Breast epithelium (tissue), 4 donors: Measurements from ENCODE around the gene GPR176. TPM values are rescaled to one million over a fixed set of nuclear protein-coding genes. Genes with fewer than 3 reads are reported as not detected.

ENCODE experiments used
- DNase-seq, 2 donors: peaks; one replicate each; pipeline ENCODE4 v3.0.0-alpha.2; 2019; ENCODE audit warnings: low spot score in 2 of 2
- H3K27ac ChIP-seq, 2 donors: fragments of 200-600 bp; sonication (generic) in 1 of 2; one replicate each; pipeline ENCODE4 v1.5.1; 2016 to 2019; ENCODE audit warnings: mild to moderate bottlenecking in 1 of 2
- H3K27me3 ChIP-seq, 2 donors: fragments of 200-600 bp; sonication (generic) in 1 of 2; one replicate each; pipeline versions ENCODE4 v1.5.1 to v1.6.0; 2017 to 2019; ENCODE audit warnings: control low read depth in 1 of 2, mild to moderate bottlenecking in 1 of 2
- H3K36me3 ChIP-seq: fragments of 200-600 bp; one replicate; pipeline ENCODE4 v1.5.1; 2019
- H3K4me1 ChIP-seq, 2 donors: fragments of 200-600 bp; sonication (generic); one replicate each; pipeline ENCODE4 v1.5.1; 2016 to 2019; ENCODE audit warnings: control low read depth in 1 of 2
- H3K4me3 ChIP-seq, 3 donors: fragments of 200-600 bp; sonication (generic); 1 replicate in 2 of 3; 2 replicates in 1 of 3; pipeline ENCODE4 v1.5.1; 2016 to 2019; ENCODE audit warnings: mild to moderate bottlenecking in 3 of 3, moderate library complexity in 2 of 3
- H3K9me3 ChIP-seq, 2 donors: fragments of 200-600 bp; sonication (generic) in 1 of 2; one replicate each; pipeline ENCODE4 v1.5.1; 2016 to 2019; ENCODE audit warnings: control low read depth in 1 of 2
- CTCF ChIP-seq, 3 donors: fragments of 450-650 bp; IDR thresholded peaks; one replicate each; pipeline ENCODE4 v1.5.1; 2016 to 2017; ENCODE audit warnings: antibody characterized with exemption in 3 of 3, mild to moderate bottlenecking in 3 of 3, moderate library complexity in 3 of 3
- POLR2A ChIP-seq: fragments of 450-650 bp; IDR thresholded peaks from one replicate; pipeline ENCODE4 v1.6.1; 2016; ENCODE audit warnings: antibody characterized with exemption, mild to moderate bottlenecking, moderate library complexity
- POLR2AphosphoS5 ChIP-seq, 3 donors: sonication (generic); formaldehyde crosslinking; IDR thresholded peaks; one replicate each; pipeline ENCODE4 v1.6.1; 2017; ENCODE audit warnings: antibody characterized with exemption in 3 of 3
- intact Hi-C: fragments of 100-400 bp; cut with DNase I; formaldehyde crosslinking; loops from one replicate; pipeline ENCODE4 v1.15.1; 2023; ENCODE audit warnings: low total_unique reads
- total RNA-seq, 3 donors: library from RNA; depleted of rRNA; stranded (reverse); fragments of >200 nt; gene quantifications; one replicate each; pipeline ENCODE4 v1.1.0, GENCODE V29; 2016

Gene GPR176
- total RNA-seq, 3 donors from 2014 or later = 4.4 to 12.1 (median 9.4) TPM

GRCh38 chr15:39944726-39945125, 24.7 kb upstream of the GPR176 start:
- no peak overlapping the region for H3K4me3 ChIP-seq
- TF ChIP-seq CTCF (IDR thresholded peaks at IDR 0.05) (no peak), POLR2A (no peak), POLR2AphosphoS5 (IDR thresholded peaks at IDR 0.05) (no peak)
- intact Hi-C loops = no loop called here
- H3K27me3 ChIP-seq = no peaks in the 10 kb centered on the region
- H3K4me1 ChIP-seq = no peaks in the 10 kb centered on the region
- no peak overlapping the region for H3K27ac ChIP-seq
- H3K36me3 ChIP-seq = peaks cover 9% of the 10 kb centered on the region
- no peak for DNase-seq
- no peaks in the 10 kb centered on the region for H3K9me3 ChIP-seq

GRCh38 chr15:39942753-39943150, 22.7 kb upstream of the GPR176 start:
- peaks cover 9% of the 10 kb centered on the region for H3K36me3 ChIP-seq

GRCh38 chr15:39942101-39942752, 22.2 kb upstream of the GPR176 start:
- TF ChIP-seq POLR2A = no peak
- TF ChIP-seq POLR2AphosphoS5 (IDR thresholded peaks at IDR 0.05) = no peak
- TF ChIP-seq CTCF (IDR thresholded peaks at IDR 0.05) = no peak
- Histone ChIP-seq H3K4me3 (no peak overlapping the region), H3K36me3 (peaks cover 8% of the 10 kb centered on the region), H3K9me3 (no peaks in the 10 kb centered on the region), H3K27me3 (no peaks in the 10 kb centered on the region), H3K4me1 (no peaks in the 10 kb centered on the region), H3K27ac (no peak overlapping the region)
- DNase-seq = no peak
- intact Hi-C loops = no loop called here

More at GRCh38 chr15:39942753-39943150, 22.7 kb upstream of the GPR176 start:
- Histone ChIP-seq H3K4me3 (no peak overlapping the region), H3K9me3 (no peaks in the 10 kb centered on the region), H3K4me1 (no peaks in the 10 kb centered on the region), H3K27ac (no peak overlapping the region), H3K27me3 (no peaks in the 10 kb centered on the region)
- intact Hi-C loops = no loop called here
- TF ChIP-seq POLR2A (no peak), CTCF (IDR thresholded peaks at IDR 0.05) (no peak), POLR2AphosphoS5 (IDR thresholded peaks at IDR 0.05) (no peak)
- DNase-seq = no peak

GRCh38 chr15:39939487-39940452, 19.7 kb upstream of the GPR176 start:
- intact Hi-C loops = loop anchor here (2.0 kb wide), 1 partner anchor 25 kb away; no protein-coding TSS in a partner anchor

More at GRCh38 chr15:39939487-39940452, 19.7 kb upstream of the GPR176 start:
- H3K4me1 ChIP-seq = no peaks in the 10 kb centered on the region
- no peaks in the 10 kb centered on the region for H3K9me3 ChIP-seq
- H3K4me3 ChIP-seq = no peak overlapping the region
- no peak for DNase-seq
- no peak overlapping the region for H3K27ac ChIP-seq
- peaks cover 5% of the 10 kb centered on the region for H3K36me3 ChIP-seq
- H3K27me3 ChIP-seq = no peaks in the 10 kb centered on the region
- no peak for TF ChIP-seq CTCF (IDR thresholded peaks at IDR 0.05)
- no peak for TF ChIP-seq POLR2A
- TF ChIP-seq POLR2AphosphoS5 (IDR thresholded peaks at IDR 0.05) = no peak
